HepG2 (cell line): ENCODE results near the gene PWWP2A.

ENCODE experiments used
- PHB2 ChIP-seq: fragments of 450-650 bp; IDR thresholded peaks from 2 replicates; pipeline ENCODE4 v1.6.1; 2018; ENCODE audit not compliant: partially characterized antibody
- TF ChIP-seq, protein P1 (sequence below): sonication (generic); formaldehyde crosslinking; IDR thresholded peaks from 2 replicates; pipeline ENCODE4 v1.4.0; 2020; ENCODE audit warnings: missing genetic modification reagents, borderline replicate concordance

DNA sequence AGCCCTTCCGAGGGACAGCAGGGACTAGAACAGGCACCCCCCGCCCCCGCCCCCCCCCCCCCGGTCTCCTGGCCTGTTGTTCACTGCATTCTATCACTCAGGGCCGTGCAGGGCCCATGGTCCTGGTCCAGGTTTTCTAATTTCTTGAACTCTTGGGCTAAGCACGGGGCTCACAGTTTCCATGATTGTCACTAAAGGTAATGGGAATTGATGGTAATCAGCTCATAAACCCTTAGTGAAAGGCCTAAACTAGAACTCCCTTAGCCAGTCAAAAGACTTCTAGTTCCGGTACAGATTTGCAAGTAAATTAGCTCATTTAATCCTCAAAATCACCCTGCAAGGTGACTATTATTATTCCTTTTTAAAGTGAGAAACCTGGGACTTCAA lies 14.7 kb upstream of the PWWP2A start:
- TF ChIP-seq, protein P1, sequence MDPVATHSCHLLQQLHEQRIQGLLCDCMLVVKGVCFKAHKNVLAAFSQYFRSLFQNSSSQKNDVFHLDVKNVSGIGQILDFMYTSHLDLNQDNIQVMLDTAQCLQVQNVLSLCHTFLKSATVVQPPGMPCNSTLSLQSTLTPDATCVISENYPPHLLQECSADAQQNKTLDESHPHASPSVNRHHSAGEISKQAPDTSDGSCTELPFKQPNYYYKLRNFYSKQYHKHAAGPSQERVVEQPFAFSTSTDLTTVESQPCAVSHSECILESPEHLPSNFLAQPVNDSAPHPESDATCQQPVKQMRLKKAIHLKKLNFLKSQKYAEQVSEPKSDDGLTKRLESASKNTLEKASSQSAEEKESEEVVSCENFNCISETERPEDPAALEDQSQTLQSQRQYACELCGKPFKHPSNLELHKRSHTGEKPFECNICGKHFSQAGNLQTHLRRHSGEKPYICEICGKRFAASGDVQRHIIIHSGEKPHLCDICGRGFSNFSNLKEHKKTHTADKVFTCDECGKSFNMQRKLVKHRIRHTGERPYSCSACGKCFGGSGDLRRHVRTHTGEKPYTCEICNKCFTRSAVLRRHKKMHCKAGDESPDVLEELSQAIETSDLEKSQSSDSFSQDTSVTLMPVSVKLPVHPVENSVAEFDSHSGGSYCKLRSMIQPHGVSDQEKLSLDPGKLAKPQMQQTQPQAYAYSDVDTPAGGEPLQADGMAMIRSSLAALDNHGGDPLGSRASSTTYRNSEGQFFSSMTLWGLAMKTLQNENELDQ, result no peak
- TF ChIP-seq PHB2, result no peak
